Measurements from ENCODE around the gene VAV3. TPM values are rescaled to one million over a fixed set of nuclear protein-coding genes. Genes with fewer than 3 reads are reported as not detected.

VAV3 gene
- polyA plus RNA-seq, 1 of the 3 experiments (the other 2 are of a cell fraction), result not detected

DNA sequence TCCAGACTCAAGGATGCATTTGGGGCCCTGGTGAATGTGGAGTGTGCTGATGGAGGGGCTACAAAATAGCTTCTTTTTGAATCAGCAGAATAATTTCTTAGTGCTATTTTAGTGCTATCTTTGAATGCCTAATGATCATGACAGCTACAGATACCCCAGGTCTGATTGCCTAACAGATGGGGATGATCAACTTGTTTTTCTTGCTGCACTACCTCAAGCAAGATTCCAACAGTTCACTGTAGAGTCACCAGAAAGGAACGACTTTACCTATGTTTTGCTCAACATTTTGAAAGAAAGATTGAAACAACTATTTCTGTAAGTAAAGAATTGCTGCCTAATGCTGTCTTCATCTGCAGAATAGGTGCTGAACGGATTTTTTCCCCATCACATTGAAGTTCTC, 42.6 kb upstream of the VAV3 start:
- no peaks in the 10 kb centered on the region for H3K36me3 ChIP-seq (replicated peaks in 1 of 2; ENCODE audit: control insufficient read depth in 1 of 2, insufficient read depth in 2 of 2, low read length in 1 of 2)
- H3K4me3 ChIP-seq (ENCODE audit: low read depth in 2 of 2, low read length in 1 of 2), result no peak overlapping the region
- ChIA-PET CTCF (interaction anchor here (1.4 kb wide), 1 partner anchor 118 kb away, joined by 7 read pairs; no protein-coding TSS in a partner anchor), POLR2A (interaction anchor here (0.6 to 1.3 kb wide), 2 partner anchors 24 to 38 kb away, joined by 3 to 4 read pairs; no protein-coding TSS in a partner anchor)
- H4K20me1 ChIP-seq (ENCODE audit: insufficient read depth), result no peaks in the 10 kb centered on the region
- no peak overlapping the region for H3K4me2 ChIP-seq
- H2AFZ ChIP-seq (ENCODE audit: low read depth), result no peak overlapping the region
- no peaks in the 10 kb centered on the region for H3K4me1 ChIP-seq (ENCODE audit: control insufficient read depth in 1 of 2, insufficient read depth in 2 of 2, low read depth in 1 of 2, low read length in 1 of 2)
- no peaks in the 10 kb centered on the region for H3F3A ChIP-seq (replicated peaks; ENCODE audit: insufficient read depth)
- H3K79me2 ChIP-seq (ENCODE audit: insufficient read depth), result no peaks in the 10 kb centered on the region
- TF ChIP-seq SMC3 (IDR thresholded peaks at IDR 0.05; ENCODE audit: low read depth, low read length) (no peak), NFIC (IDR thresholded peaks at IDR 0.05; ENCODE audit: borderline replicate concordance) (no peak), RFX5 (IDR thresholded peaks at IDR 0.05; ENCODE audit: low read length) (no peak), EP300 (IDR thresholded peaks at IDR 0.05; ENCODE audit: borderline replicate concordance in 1 of 2, low read depth in 1 of 2, low read length in 1 of 2) (no peak), FOXJ3 (CRISPR knock-in tag; IDR thresholded peaks at IDR 0.05) (no peak), FOSL2 (IDR thresholded peaks at IDR 0.05; ENCODE audit: borderline replicate concordance, low read depth) (no peak), POLR2AphosphoS5 (IDR thresholded peaks at IDR 0.05; ENCODE audit: low read depth, low read length) (no peak), MXI1 (IDR thresholded peaks at IDR 0.05; ENCODE audit: low read depth, low read length) (no peak), JUND (IDR thresholded peaks at IDR 0.05) (no peak), MAX (IDR thresholded peaks at IDR 0.05; ENCODE audit: low read depth) (no peak), REST (IDR thresholded peaks at IDR 0.05; ENCODE audit: low read depth, low read length) (no peak), GATA2 (CRISPR knock-in tag; IDR thresholded peaks at IDR 0.05) (no peak)
- TF ChIP-seq, protein P1, sequence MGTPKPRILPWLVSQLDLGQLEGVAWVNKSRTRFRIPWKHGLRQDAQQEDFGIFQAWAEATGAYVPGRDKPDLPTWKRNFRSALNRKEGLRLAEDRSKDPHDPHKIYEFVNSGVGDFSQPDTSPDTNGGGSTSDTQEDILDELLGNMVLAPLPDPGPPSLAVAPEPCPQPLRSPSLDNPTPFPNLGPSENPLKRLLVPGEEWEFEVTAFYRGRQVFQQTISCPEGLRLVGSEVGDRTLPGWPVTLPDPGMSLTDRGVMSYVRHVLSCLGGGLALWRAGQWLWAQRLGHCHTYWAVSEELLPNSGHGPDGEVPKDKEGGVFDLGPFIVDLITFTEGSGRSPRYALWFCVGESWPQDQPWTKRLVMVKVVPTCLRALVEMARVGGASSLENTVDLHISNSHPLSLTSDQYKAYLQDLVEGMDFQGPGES (IDR thresholded peaks at IDR 0.05; ENCODE audit: low read depth, low read length), result no peak
- TF ChIP-seq, protein P2, sequence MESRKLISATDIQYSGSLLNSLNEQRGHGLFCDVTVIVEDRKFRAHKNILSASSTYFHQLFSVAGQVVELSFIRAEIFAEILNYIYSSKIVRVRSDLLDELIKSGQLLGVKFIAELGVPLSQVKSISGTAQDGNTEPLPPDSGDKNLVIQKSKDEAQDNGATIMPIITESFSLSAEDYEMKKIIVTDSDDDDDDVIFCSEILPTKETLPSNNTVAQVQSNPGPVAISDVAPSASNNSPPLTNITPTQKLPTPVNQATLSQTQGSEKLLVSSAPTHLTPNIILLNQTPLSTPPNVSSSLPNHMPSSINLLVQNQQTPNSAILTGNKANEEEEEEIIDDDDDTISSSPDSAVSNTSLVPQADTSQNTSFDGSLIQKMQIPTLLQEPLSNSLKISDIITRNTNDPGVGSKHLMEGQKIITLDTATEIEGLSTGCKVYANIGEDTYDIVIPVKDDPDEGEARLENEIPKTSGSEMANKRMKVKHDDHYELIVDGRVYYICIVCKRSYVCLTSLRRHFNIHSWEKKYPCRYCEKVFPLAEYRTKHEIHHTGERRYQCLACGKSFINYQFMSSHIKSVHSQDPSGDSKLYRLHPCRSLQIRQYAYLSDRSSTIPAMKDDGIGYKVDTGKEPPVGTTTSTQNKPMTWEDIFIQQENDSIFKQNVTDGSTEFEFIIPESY (IDR thresholded peaks at IDR 0.05; ENCODE audit: borderline replicate concordance, low read depth), result no peak
- TF ChIP-seq, protein P3, sequence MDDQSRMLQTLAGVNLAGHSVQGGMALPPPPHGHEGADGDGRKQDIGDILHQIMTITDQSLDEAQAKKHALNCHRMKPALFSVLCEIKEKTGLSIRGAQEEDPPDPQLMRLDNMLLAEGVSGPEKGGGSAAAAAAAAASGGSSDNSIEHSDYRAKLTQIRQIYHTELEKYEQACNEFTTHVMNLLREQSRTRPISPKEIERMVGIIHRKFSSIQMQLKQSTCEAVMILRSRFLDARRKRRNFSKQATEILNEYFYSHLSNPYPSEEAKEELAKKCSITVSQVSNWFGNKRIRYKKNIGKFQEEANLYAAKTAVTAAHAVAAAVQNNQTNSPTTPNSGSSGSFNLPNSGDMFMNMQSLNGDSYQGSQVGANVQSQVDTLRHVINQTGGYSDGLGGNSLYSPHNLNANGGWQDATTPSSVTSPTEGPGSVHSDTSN (IDR thresholded peaks at IDR 0.05), result no peak
- TF ChIP-seq, protein P4, sequence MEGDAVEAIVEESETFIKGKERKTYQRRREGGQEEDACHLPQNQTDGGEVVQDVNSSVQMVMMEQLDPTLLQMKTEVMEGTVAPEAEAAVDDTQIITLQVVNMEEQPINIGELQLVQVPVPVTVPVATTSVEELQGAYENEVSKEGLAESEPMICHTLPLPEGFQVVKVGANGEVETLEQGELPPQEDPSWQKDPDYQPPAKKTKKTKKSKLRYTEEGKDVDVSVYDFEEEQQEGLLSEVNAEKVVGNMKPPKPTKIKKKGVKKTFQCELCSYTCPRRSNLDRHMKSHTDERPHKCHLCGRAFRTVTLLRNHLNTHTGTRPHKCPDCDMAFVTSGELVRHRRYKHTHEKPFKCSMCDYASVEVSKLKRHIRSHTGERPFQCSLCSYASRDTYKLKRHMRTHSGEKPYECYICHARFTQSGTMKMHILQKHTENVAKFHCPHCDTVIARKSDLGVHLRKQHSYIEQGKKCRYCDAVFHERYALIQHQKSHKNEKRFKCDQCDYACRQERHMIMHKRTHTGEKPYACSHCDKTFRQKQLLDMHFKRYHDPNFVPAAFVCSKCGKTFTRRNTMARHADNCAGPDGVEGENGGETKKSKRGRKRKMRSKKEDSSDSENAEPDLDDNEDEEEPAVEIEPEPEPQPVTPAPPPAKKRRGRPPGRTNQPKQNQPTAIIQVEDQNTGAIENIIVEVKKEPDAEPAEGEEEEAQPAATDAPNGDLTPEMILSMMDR (IDR thresholded peaks at IDR 0.05), result no peak
- H3K9me3 ChIP-seq, result no peaks in the 10 kb centered on the region
- H3K27ac ChIP-seq (ENCODE audit: low read depth in 2 of 2, low read length in 1 of 2), result no peak overlapping the region
- no peaks in the 10 kb centered on the region for H3K9me2 ChIP-seq
- 30% methylated on average over 2 of the region's 2 CpGs for WGBS (ENCODE audit: low lambda C conversion rate)
- DNase-seq, result no peak
- H3K27me3 ChIP-seq (ENCODE audit: insufficient read depth), result no peaks in the 10 kb centered on the region
- no peak overlapping the region for H3K9ac ChIP-seq
